ENCODE results near the gene CENPP. TPM values are rescaled to one million over a fixed set of nuclear protein-coding genes. Genes with fewer than 3 reads are reported as not detected.
A peak's percentile ranks its signal among the peaks of the same experiment; 100 is the strongest.

CENPP gene
- total RNA-seq, 4 donors from 2014 or later, result 2.8 to 51.2 (median 4.9) TPM

- Histone ChIP-seq H3K4me3 (no peak overlapping the region), H3K27ac (no peak overlapping the region), H3K9me3 (no peaks in the 10 kb centered on the region), H3K27me3 (no peaks in the 10 kb centered on the region), H3K4me1 (peaks cover 0 to 17% (median 7%) of the 10 kb centered on the region in 4 donors), H3K36me3 (peaks cover 0 to 12% (median 0%) of the 10 kb centered on the region in 3 donors)
- no peak for DNase-seq
- no peak for TF ChIP-seq CTCF (IDR thresholded peaks at IDR 0.05)
- TF ChIP-seq POLR2A (IDR thresholded peaks at IDR 0.05), result no peak
Measured at GRCh38 chr9:92290785-92291429, 34.8 kb upstream of the CENPP start.

DNA sequence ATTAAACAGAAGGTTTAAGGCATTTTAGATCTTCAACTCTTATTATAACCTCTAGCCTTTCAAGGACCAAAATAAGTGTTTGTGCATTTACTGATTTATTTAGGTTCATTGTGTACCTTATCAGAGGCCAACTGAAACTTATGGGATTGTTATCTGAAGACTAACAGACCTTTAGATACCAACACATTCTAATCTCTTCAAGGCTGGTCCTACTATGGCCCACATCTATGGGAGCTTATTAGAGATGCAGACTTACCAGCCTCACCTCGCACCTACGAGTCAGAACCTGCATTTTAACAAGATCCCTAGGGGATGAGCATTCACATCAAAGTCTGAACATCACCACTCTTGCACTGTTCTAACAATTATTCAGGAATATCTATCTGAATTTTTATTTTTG lies 34.2 kb upstream of the CENPP start:
- TF ChIP-seq POLR2A (IDR thresholded peaks at IDR 0.05), result no peak
- no peak for TF ChIP-seq CTCF (IDR thresholded peaks at IDR 0.05)
- no peak for DNase-seq

DNA sequence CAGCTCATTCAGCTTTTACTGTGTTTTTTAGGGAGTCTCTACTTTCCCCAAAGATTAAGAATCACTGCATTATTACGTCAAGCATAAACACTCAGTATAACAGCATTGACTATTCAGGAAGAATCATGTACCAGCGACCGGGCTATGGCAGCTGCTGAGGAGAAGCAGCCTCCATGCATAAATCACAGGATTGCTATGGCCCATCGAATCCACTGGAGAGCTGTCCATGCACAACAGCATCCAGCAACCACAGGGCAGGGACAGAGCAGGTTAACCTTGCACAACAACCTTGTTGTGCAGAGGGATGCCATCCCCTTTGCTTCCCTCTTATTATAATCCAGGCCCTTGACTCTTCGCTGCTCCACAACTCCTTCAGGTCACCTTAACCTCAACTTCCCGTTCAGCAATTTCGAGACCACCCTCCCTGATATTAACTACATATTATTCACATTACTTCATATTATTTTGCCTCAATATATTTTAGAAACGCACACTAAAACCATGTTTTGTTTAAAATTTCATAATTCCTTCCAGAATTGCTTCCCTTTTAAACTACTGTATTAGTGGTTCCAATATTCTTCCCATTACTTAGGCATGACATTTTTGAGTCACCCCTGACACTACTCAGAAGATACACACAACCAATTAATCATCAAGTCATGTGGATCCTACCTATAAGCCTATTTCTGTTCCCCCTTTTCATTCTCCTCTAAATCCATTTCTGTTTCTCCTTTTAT lies 33.2 kb upstream of the CENPP start:
- DNase-seq, result no peak
- H3K4me1 ChIP-seq, result peaks cover 0 to 17% (median 7%) of the 10 kb centered on the region in 4 donors
- peak overlapping the region; percentile 63 to 75 (median 68) for H3K4me3 ChIP-seq
- no peak for TF ChIP-seq CTCF (IDR thresholded peaks at IDR 0.05)
- TF ChIP-seq POLR2A (IDR thresholded peaks at IDR 0.05), result no peak
- H3K27ac ChIP-seq, result no peak overlapping the region
- no peaks in the 10 kb centered on the region for H3K9me3 ChIP-seq
- no peaks in the 10 kb centered on the region for H3K27me3 ChIP-seq
- H3K36me3 ChIP-seq, result peaks cover 0 to 13% (median 0%) of the 10 kb centered on the region in 3 donors

More for the DNA sequence above, 34.2 kb upstream of the CENPP start:
- H3K27ac ChIP-seq, result no peak overlapping the region
- peaks cover 0 to 7% (median 0%) of the 10 kb centered on the region in 3 donors for H3K36me3 ChIP-seq
- no peaks in the 10 kb centered on the region for H3K9me3 ChIP-seq
- no peaks in the 10 kb centered on the region for H3K27me3 ChIP-seq
- H3K4me3 ChIP-seq, result no peak overlapping the region
- H3K4me1 ChIP-seq, result peaks cover 0 to 17% (median 7%) of the 10 kb centered on the region in 4 donors

DNA sequence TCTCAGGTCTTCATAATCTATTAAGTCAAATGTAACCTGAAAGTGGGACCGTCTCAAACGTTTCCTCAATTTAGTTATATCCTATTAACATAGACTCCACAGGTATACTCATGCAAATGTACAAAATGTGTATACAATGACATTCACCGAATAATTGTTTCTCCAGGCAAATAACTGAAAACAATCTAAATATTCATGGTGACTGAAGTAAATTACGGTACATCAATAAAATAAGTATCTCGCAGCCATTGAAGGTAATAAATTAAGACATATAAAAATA lies 32.7 kb upstream of the CENPP start:
- no peak for DNase-seq
- H3K4me1 ChIP-seq, result peaks cover 0 to 17% (median 7%) of the 10 kb centered on the region in 4 donors
- H3K4me3 ChIP-seq, result peak overlapping the region; percentile 63 to 75 (median 68)
- H3K36me3 ChIP-seq, result peaks cover 0 to 13% (median 0%) of the 10 kb centered on the region in 3 donors
- H3K9me3 ChIP-seq, result no peaks in the 10 kb centered on the region
- H3K27me3 ChIP-seq, result no peaks in the 10 kb centered on the region
- H3K27ac ChIP-seq, result peak overlapping the region in 3 of 4 donors; percentile 73 to 82 (median 74)
- TF ChIP-seq CTCF (IDR thresholded peaks at IDR 0.05) (no peak), POLR2A (IDR thresholded peaks at IDR 0.05) (no peak)

DNA sequence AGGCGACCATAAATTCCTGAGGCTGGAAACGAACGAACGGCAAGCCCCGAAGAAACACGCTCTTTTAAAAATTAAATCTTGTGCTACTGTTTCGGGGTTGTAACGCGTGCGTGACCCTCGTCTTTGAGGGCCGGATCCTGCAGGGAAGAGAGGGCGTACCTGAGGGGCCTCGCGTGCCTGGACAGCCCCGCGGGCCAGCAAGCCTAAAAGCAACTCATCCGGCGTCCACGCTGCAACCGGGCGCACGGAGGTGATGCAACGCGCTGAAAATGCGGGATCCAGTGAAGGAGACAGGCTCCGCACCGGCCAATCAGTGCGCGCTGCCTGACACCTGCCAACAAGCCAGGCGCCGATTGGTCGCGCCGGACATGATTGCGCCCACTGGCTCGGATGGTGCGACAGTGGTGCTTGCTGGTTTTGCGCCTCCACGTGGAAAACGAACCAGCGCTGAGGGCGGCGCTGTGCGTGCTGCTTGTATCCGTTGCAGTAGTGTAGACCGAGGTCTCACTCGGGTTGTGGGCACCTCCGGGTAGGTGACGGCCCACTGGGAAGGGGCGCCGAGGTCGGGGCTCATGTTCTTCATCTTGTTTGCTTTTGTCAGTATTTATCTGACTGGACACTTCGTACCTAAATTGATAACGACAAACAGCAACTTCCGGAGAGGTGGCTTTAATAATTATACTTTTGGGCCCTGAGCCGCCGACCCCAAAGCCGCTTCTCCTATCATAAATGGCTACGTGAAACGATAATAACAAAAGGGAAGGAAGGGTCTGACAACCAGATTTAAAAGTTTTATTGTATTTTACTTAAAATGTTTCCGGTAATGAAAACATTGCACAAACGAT lies 32.1 kb upstream of the CENPP start, which contains the start of gene IARS1:
TSS of gene IARS1 (minus strand) at position 246 of the 845 bp plus-strand sequence. CDS start 4,278 bp downstream, outside the sequence.
- Histone ChIP-seq H3K4me3 (peak within 1 kb of the TSS; percentile 63 to 75 (median 68)), H3K36me3 (peaks cover 0 to 18% (median 0%) of the 10 kb centered on the region in 3 donors), H3K27me3 (no peaks in the 10 kb centered on the region), H3K9me3 (no peaks in the 10 kb centered on the region), H3K27ac (peak within 1 kb of the TSS; percentile 46 to 82 (median 74)), H3K4me1 (peaks cover 0 to 17% (median 7%) of the 10 kb centered on the region in 4 donors)
- DNase-seq, result peak; percentile 99 to 100 (median 99)
- TF ChIP-seq CTCF (IDR thresholded peaks at IDR 0.05) (peak in 4 of 6 experiments; percentile 28 to 39 (median 29)), POLR2A (IDR thresholded peaks at IDR 0.05) (peak in 1 of 2 donors; percentile 38)
